Measurements from ENCODE around the gene NBEAL2.
"Not testable (repeated sequence)": the region's sequence is repeated elsewhere in the genome, so short reads cannot be mapped to it uniquely, and the experiment has no call there.

NBEAL2 gene

DNA sequence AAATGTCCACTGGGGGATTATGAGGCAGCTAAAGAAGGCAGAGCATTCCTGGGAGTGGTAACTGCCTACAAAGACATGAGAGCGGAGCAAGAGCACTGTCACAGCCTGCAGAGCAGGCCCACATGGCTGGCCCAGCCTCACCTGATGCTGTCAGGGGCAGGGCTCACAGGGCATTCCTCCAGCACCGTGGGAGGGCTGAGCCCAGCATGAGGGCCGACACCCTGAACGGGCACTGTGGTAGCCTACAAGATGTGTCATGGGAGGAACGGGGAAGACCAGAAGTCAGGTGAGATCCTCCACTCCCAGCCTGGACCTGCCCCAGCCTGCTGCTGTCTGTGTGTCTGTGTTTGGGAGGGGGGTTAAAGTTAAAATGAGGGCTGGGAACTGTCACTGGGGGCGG, 33.0 kb upstream of the NBEAL2 start:
- no peak for DNase-seq (ENCODE audit: low read depth)

- DNase-seq (ENCODE audit: low read depth), result no peak
Observed at GRCh38 chr3:46946856-46947545, 32.5 kb upstream of the NBEAL2 start.

- DNase-seq (ENCODE audit: low read depth), result no peak
Observed at GRCh38 chr3:46947546-46947901, 31.9 kb upstream of the NBEAL2 start.

DNA sequence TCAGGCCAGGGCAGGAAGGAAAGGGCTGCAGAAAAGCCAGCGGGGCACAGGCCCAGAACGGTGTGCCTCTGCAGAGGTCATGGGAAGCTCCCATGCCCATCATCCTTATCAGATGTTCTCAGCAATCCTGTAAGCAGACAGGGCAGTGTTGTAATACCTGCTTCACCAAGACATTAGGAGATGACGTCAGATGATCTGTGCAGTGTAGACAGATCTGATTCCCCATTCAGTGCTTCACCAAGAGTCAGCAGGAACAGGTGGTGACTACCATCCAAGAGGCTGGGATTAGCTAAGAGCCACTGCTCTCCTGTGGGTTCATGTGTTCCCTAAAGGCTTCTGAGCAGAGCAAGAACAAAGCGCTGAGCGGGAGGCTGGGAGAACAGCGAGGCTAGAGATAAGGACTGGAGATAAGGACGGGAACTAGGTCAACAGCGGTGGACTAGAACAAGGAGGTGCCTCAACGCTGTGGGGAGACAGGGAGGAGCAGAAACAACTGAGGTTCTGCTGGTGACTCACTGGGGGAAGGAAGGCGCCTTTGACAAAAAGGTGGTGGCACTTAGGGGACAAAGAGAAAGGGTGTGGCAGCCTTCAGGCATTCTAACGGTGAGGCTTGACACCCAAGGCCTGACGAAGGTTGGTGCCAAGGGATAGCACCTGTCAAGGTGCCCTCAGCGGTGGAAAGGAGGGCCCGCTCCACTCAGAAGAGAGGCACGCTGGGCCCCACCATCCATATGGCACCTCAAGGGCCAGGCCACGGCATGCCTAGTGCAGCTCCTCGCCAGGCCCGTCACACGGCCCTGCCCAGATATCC, 31.3 kb upstream of the NBEAL2 start:
- DNase-seq (ENCODE audit: low read depth), result no peak

- DNase-seq (ENCODE audit: low read depth), result no peak
Observed at GRCh38 chr3:46948830-46949671, 30.4 kb upstream of the NBEAL2 start.

DNA sequence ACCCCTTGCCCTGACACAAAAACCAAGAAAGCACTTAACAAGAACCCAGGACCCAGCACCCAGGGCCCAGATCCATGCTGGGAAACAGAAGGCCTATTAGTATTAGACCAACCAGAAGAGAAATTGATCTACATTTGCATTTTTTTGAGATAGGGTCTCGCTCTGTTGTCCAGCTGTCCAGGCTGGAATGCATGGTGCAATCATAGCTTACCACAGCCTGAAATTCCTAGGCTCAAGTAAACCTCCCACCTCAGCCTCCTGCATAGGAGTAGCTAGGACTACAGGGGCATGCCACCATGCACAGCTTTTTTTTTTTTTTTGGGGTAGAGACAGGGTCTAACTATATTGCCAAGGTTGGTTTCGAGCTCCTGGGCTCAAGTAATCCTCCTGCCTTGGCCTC, 29.3 kb upstream of the NBEAL2 start:
- no peak for DNase-seq (ENCODE audit: low read depth)

- DNase-seq (ENCODE audit: low read depth), result no peak
Observed at GRCh38 chr3:46950650-46951241, 28.7 kb upstream of the NBEAL2 start.

- DNase-seq (ENCODE audit: low read depth), result no peak
Observed at GRCh38 chr3:46952813-46953212, 26.7 kb upstream of the NBEAL2 start.

DNA sequence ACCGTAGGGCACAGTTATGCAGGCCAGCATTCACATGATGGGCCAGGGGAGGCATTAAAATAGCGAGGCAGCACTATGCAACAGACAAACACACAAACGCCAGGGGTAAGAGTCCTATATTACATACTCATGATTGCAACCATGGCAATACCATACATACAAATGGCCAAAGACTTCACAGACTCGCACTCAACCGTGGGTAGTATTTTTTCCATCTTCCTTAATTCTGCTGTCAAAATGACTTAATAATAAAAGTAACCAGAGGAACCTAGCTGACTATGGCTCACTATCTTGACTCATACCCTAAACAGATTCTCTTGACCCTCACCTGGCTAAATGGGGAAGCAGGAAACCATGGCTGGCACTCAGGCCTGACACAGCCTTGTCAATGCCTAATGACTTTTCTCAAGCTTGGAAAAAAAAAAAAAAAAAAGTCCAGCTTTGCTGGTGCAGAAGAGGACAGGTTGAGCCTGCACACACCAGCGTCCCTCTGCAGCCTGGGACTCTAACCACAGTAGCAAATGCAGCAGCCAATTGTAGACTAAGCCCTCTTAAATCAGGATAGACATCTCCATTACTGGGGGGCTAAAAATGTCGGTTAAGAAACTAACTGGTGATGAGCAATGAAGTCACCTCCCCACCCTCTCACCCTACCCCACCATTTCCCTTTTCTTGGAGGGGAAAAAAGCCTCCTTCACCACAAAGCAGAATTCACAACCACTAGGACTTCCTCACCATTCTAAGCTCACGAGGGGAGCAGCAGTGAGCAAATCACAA, 26.0 kb upstream of the NBEAL2 start:
- DNase-seq (ENCODE audit: low read depth), result no peak

DNA sequence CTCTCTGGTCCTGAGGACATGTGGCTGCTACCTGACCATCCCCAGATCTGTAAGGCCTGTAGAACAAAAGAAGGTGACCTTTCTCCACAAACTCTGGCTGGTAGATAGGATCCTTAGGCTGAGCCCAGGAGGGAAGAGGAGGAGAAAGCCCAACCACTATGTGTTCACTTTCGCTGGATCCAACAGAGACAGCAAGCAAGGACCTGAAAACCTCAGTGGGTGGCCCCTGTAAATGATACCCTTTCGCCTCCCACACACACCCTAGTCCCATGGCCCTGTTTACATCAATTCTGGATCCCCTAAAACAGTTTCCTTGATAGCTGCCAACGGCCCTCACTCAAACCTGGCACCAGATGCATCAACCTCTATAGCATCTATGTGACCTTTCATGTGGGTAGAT, 25.3 kb upstream of the NBEAL2 start:
- no peak for DNase-seq (ENCODE audit: low read depth)

- DNase-seq (ENCODE audit: low read depth), result no peak
Observed at GRCh38 chr3:46955157-46955556, 24.3 kb upstream of the NBEAL2 start.

DNA sequence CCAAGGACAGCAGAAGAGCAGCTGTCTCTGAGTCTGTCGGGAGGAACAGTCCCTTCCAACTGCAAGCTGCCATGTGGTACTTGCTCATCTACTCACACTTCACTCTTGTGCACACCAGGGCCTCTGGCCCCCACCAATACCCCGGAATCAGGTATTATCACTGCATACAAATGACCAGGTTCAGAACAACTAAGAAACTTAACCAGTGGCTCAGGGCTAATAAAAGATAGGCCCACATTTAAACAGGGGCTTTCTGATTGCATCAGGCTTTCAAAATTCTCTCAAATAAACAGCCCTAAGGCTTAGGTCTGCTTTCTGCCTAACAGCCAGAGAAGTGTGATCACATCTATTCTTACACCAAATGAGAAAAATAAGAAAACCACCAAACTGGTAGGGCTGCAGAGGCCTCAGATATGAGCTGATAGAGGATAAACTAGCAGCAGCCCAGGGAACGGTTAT, 23.6 kb upstream of the NBEAL2 start:
- no peak for DNase-seq (ENCODE audit: low read depth)

DNA sequence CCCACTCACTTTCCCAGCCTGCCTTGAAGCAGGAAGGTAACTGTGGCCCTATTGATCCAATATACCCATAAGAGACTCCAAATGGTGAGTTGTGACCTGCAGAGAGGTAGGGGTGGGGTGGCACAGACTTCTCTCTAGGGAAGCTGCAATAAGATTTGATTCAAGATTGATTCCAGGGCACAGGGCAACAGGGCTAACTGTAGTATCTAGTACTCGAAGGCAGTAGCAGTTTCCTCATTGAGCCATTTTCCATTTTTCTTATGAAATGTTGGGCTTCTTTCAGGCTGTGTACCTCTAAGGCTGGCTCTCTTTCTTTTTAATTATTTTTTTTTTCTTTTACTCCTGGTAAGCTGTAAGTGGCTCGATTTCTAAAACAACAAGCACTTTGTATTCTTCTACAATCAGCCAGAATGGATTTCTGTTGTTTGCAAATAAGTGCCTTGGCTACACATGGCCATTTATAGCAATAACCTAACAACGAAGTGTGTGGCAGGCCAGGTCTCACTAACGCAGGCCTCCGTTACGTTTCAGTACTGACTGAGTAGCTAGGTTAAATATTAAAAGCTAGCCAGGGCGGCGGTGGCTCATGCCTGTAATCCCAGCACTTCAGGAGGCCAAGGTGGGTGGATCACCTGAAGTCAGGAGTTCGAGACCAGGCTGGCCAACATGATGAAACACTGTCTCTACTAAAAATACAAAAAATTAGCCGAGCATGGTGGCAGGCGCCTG, 22.2 kb upstream of the NBEAL2 start:
- no peak for DNase-seq (ENCODE audit: low read depth)

GRCh38 chr3:46958467-46959160, 20.9 kb upstream of the NBEAL2 start:
- no peak for DNase-seq (ENCODE audit: low read depth)

DNA sequence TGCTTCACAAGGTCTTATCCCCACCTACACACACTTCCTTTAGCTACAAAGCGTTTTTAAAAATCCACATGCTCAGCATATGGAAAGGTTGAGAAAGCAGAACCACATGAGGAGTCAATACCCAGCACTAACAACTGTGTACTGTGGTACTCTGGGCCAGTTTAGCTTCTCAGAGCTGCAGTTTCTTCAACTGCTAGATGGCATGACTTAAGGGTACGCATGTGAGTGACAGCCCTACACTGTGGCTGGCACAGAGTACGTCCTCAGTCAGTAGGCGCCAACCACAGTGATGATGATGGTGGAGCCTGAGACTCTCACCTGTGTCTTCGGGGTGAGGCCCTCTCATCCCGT, 20.3 kb upstream of the NBEAL2 start:
- no peak for DNase-seq (ENCODE audit: low read depth)

- DNase-seq (ENCODE audit: low read depth), result peak; percentile 20
Observed at GRCh38 chr3:46960081-46960701, 19.3 kb upstream of the NBEAL2 start.

DNA sequence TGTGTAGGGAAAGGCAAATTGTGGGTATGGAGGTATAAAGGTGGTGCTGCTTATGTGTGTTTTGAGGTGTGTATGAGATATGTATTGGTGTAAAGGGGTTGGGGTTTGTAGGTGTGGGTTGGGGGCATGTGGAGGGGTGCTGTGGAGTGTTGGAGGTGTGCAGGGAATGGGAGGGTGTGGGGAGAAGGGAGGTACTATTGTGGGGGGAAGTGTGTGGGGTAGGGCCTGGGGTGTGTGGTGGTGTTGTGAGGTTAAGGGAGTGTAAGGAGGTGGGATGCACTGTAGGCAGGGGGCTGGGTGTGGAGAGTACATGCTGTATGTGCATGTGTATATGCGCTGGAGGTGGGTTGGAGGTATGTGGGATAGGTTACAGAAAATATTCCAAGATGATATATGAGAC, 18.6 kb upstream of the NBEAL2 start:
- no peak for DNase-seq (ENCODE audit: low read depth)

GRCh38 chr3:46962427-46962826, 17.0 kb upstream of the NBEAL2 start:
- no peak for DNase-seq (ENCODE audit: low read depth)

- no peak for DNase-seq (ENCODE audit: low read depth)
Observed at GRCh38 chr3:46962990-46963389, 16.5 kb upstream of the NBEAL2 start.

DNA sequence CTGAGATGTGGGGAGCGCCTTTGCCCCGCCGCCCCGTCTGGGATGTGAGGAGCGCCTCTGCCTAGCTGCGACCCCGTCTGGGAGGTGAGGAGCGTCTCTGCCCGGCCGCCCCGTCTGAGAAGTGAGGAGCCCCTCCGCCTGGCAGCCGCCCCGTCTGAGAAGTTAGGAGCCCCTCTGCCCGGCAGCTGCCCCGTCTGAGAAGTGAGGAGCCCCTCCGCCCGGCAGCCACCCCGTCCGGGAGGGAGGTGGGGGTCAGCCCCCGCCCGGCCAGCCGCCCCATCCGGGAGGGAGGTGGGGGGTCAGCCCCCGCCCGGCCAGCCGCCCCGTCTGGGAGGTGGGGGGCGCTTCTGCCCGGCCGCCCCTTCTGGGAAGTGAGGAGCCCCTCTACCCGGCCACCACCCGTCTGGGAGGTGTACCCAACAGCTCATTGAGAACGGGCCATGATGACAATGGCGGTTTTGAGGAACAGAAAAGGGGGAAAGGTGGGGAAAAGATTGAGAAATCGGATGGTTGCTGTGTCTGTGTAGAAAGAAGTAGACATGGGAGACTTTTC, 15.4 kb upstream of the NBEAL2 start:
- DNase-seq (ENCODE audit: low read depth), result not testable (repeated sequence)
